Body of pancreas (tissue), 4 donors: Measurements from ENCODE around the gene TOMM22.

ENCODE experiments used
- CTCF ChIP-seq, 7 experiments: fragments of 450-650 bp in 4 of 7; fragments of 200-600 bp in 3 of 7; sonication (generic) in 3 of 7; IDR thresholded peaks; one replicate each; pipeline ENCODE4 v1.5.1; 2016 to 2019; ENCODE audit warnings: antibody characterized with exemption in 7 of 7
- POLR2A ChIP-seq, 3 donors: fragments of 450-650 bp; IDR thresholded peaks; one replicate each; pipeline ENCODE4 v1.6.1; 2016; ENCODE audit warnings: antibody characterized with exemption in 3 of 3, mild to moderate bottlenecking in 2 of 3

- no peak for TF ChIP-seq CTCF (IDR thresholded peaks at IDR 0.05)
- no peak for TF ChIP-seq POLR2A (IDR thresholded peaks at IDR 0.05)
Measured at GRCh38 chr22:38649841-38650522, 31.8 kb upstream of the TOMM22 start.
